GM18867 (cell line): Measurements from ENCODE around the gene RRAS.

Source experiments
- ATAC-seq: cut with Tn5 transposase; IDR thresholded peaks from one replicate; pipeline ENCODE4 v1.9.1; 2021; ENCODE audit warnings: mild to moderate bottlenecking, moderate library complexity; ENCODE audit not compliant: unreplicated experiment

RRAS gene

DNA sequence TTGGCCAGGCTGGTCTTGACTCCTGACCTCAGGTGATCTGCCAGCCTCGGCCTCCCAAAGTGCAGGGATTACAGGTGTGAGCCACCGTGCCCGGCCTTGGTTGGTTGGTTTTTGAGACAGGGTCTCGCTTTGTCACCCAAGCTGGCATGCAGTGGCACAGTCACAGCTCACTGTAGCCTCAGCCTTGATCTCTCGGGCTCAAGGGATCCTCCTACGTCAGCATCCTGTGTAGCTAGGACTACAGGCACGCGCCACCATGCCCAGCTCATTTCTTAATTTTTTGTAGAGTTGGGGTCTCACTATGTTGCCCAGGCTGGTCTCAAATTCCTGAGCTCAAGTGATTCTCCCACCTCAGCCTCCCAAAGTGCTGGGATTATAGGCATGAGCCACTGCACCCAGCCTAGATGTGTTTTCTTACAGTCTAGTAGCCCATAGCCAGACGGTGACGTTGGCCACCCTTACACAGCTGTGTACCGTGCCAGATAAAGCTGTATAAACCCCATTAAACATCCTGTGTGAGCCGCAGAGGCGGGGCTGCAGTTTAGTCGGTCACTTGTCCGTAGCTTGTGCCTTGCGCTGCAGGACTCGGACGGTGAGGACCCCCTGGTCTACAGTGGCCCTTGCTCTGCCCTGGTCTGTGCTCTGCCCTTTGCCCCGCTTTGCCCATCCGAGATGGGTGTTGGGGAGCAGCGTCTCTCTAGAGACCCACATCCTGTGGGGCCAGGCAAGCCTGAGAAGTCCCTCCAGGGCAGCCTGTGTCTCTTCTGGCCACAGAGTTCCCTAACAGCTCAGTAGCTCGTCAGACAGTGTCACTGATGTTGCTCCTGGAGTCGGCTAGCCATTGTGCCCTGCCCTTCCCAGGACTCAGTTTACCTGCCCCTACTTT, 15.9 kb upstream of the RRAS start:
- no peak for ATAC-seq

- no peak for ATAC-seq
These were observed 14.6 kb upstream of the RRAS start for GRCh38 chr19:49654581-49654980.

DNA sequence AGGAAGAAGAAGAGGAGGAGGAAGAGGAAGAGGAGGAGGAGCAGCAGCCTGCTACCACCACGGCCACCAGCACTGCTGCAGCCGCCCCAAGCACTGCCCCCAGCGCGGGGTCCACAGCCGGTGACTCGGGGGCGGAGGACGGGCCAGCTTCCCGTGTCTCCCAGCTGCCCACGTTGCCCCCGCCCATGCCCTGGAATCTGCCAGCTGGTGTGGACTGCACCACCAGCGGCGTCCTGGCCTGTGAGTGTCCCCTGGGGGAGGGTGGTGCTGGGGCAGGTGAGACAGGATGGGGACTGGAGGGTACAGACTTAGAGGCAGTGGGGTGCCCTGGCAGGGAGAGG, 13.5 kb upstream of the RRAS start:
- ATAC-seq: no peak

GRCh38 chr19:49652551-49653465, 12.9 kb upstream of the RRAS start:
- ATAC-seq: no peak

GRCh38 chr19:49651820-49652550, 12.0 kb upstream of the RRAS start:
- ATAC-seq: no peak

GRCh38 chr19:49651029-49651819, 11.3 kb upstream of the RRAS start:
- ATAC-seq: no peak

GRCh38 chr19:49646586-49646985, 6.6 kb upstream of the RRAS start:
- no peak for ATAC-seq

GRCh38 chr19:49645995-49646394, 6.1 kb upstream of the RRAS start:
- no peak for ATAC-seq

- ATAC-seq: no peak
These were observed 5.6 kb upstream of the RRAS start for GRCh38 chr19:49645592-49645991.

- no peak for ATAC-seq
These were observed 3.5 kb upstream of the RRAS start for GRCh38 chr19:49643466-49643865.

DNA sequence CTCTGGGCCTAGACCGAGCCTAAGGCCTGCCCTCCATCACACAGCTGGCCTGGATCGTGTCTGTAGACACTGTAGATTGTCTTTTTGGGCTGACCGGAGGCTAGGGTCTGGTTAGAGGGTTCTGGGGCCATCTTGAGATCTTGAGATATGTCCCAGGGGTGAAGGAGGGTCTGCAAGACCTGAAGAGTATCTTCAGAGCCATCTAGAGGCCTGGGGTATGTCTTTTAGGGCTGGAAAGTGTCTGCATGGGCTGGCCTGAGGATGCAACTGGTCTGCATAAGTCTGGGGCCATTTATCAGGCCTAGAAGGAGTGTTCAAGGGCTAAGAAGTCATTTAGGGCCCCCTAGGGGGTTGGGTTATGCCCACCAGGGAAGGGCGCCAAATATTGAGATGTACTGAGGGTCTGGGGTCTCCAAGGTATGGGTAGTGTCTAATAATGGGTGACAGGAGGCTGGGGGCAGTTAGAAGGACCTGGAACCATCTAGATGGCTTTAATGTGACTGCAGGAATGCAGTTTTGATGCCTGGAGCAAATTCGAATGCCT, 2.6 kb upstream of the RRAS start:
- no peak for ATAC-seq

GRCh38 chr19:49641688-49642491, 1.9 kb upstream of the RRAS start, which contains the start of gene SCAF1:
SCAF1 (plus strand) TSS chr19:49642209; CDS start chr19:49645027, 2,818 bp downstream.
- ATAC-seq: peak; percentile 59

DNA sequence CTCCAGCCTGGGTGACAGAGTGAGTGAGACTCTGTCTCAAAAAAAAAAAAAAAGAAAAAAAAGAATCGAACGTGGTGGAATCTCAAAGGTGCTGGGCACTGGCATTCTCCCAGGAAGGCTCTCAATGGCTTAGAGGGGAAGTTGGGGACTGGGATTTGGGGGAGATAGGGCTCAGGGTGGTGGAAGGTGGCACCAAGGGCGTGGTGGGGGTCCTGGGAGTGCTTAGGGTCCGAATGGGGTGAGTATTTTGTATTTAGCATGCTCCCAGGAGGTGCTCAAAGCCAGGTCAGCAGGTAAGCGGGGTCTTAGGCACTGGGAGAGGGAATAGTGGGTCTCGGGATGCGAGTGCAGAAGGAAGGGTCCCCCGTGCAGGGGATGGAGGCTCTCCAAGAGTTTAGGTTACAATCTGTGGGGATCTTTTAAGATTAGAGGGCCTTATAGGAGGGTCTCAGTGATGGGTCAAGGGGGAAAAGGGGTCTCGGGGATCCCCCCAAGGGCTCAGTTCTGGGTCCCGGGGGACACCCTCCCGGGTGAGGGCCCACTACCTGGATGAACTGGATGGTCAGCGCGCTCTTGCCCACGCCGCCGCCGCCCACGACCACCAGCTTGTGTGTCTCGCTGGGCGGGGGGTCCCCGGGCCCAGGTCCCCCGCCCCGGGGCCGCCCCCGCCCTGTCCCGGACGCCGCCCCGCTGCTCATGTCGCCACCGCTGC, 386 bp downstream of the RRAS start:
- ATAC-seq: no peak

- no peak for ATAC-seq
These were observed 1.9 kb downstream of the RRAS start for GRCh38 chr19:49637821-49638738.

DNA sequence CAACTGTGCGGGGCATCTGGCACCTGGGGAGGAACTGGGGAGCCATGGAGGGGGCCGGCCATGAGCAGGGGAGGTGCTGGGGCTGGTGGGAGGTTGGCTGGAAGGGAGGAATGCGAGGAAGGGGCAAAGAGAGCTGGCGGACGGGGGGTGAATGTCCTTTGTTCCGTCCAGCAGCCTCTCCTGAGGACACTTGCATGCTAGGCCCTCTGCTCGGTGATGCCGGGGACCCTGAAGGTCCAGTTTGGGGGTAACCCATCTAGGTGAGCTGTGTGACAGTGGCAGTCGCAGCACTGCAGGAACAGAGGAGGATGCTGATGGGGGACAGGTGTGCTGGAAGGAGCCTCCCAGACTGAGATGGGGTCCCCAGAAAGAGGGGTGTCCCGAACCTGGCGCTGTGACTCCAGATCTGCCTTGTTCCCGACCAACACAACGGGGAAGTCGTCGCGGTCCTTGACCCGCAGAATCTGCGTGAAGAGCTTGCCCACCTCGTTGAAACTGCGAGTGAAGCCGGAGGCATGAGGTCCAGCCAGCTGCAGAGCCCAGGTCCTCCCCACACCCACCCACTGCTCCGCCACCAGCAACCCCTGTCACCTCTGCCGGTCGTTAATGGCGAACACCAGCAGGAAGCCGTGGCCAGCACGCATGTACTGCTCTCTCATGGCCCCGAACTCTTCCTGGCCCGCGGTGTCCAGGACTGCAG, 3.6 kb downstream of the RRAS start:
- ATAC-seq: no peak

DNA sequence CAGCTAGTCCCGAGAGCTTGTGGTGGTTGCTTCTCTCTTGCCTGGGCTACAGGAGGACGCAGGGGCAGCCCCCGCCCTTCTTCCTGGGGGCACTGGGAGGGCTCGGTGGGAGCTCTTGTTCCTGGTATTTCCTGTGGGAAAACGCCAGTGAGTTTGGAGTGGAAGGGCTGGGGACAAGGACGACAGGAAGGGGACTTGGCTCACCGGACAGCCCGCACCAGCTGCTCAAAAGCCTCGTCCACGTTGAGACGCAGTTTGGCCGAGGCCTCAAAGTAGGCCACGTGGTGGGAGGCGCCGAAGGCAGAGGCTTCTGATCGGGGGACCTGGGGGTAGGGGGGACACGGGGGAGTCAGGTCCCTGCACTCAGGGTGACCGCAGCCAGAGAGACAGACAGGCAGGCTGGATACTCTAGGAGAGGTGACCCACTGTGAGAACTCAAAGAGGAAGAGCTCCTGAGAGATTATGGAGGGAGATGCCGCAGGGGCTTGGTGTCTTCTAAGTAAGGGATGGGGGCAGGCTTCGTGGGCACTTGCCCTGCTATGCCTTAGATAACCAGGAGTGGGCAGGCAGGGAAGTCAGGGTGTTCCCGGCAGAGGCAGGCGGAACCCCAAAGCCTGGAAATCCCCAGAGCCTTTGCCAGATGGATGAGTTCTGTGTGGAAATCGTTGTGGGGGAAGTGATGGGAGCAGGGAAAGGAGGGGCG, 4.3 kb downstream of the RRAS start:
- ATAC-seq: no peak
